GM23248 (cell line): ENCODE measurements around the gene GREM1. TPM values are rescaled to one million over a fixed set of nuclear protein-coding genes. Genes with fewer than 3 reads are reported as not detected.

Experiments used
- DNase-seq: peaks from one replicate; pipeline ENCODE4 v3.0.0-alpha.2; 2015
- H2AFZ ChIP-seq: fragments of 200-600 bp; sonication (generic); 2 replicates; pipeline ENCODE4 v1.6.1; 2016; ENCODE audit warnings: antibody characterized with exemption
- H3F3A ChIP-seq: fragments of 200-600 bp; sonication (generic); 2 replicates; pipeline ENCODE4 v1.6.1; 2016; ENCODE audit warnings: mild to moderate bottlenecking, antibody characterized with exemption, mixed run types; ENCODE audit not compliant: insufficient read depth
- H3K27ac ChIP-seq: fragments of 200-600 bp; sonication (generic); 2 replicates; pipeline ENCODE4 v1.5.1; 2016; ENCODE audit warnings: mild to moderate bottlenecking
- H3K27me3 ChIP-seq: fragments of 200-600 bp; sonication (generic); replicated peaks from 2 replicates; pipeline ENCODE4 v1.6.1; 2016; ENCODE audit warnings: mild to moderate bottlenecking; ENCODE audit not compliant: insufficient read depth
- H3K36me3 ChIP-seq: fragments of 200-600 bp; sonication (generic); 2 replicates; pipeline ENCODE4 v1.6.1; 2016; ENCODE audit warnings: low read depth, mild to moderate bottlenecking
- H3K4me1 ChIP-seq: fragments of 200-600 bp; sonication (generic); 2 replicates; pipeline ENCODE4 v1.6.1; 2016; ENCODE audit warnings: mild to moderate bottlenecking; ENCODE audit not compliant: insufficient read depth
- H3K4me2 ChIP-seq: fragments of 200-600 bp; sonication (generic); one replicate; pipeline ENCODE4 v1.6.1; 2016; ENCODE audit warnings: mild to moderate bottlenecking; ENCODE audit not compliant: unreplicated experiment
- H3K4me3 ChIP-seq: fragments of 200-600 bp; sonication (generic); 2 replicates; pipeline ENCODE4 v1.5.1; 2016; ENCODE audit warnings: mild to moderate bottlenecking
- H3K79me2 ChIP-seq: fragments of 200-600 bp; sonication (generic); 2 replicates; pipeline ENCODE4 v1.6.1; 2016; ENCODE audit warnings: mild to moderate bottlenecking; ENCODE audit not compliant: insufficient read depth
- H3K9ac ChIP-seq: fragments of 200-600 bp; sonication (generic); 2 replicates; pipeline ENCODE4 v1.6.1; 2016; ENCODE audit warnings: mild to moderate bottlenecking
- H3K9me2 ChIP-seq: fragments of 200-600 bp; sonication (generic); 2 replicates; pipeline ENCODE4 v1.6.1; 2016; ENCODE audit warnings: mixed run types, mild to moderate bottlenecking, moderate library complexity; ENCODE audit not compliant: insufficient read depth
- H3K9me3 ChIP-seq: fragments of 200-600 bp; sonication (generic); one replicate; pipeline ENCODE4 v1.6.1; 2017; ENCODE audit warnings: low read depth
- H4K20me1 ChIP-seq: fragments of 200-600 bp; sonication (generic); 2 replicates; pipeline ENCODE4 v1.6.0; 2016; ENCODE audit not compliant: insufficient read depth
- EZH2 ChIP-seq: fragments of 200-600 bp; sonication (generic); IDR thresholded peaks from 2 replicates; pipeline ENCODE4 v1.6.1; 2018; ENCODE audit warnings: antibody characterized with exemption, mild to moderate bottlenecking; ENCODE audit not compliant: insufficient read depth, poor library complexity, severe bottlenecking
- EZH2phosphoT487 ChIP-seq: fragments of 200-600 bp; sonication (generic); IDR thresholded peaks from 2 replicates; pipeline ENCODE4 v1.6.1; 2018; ENCODE audit warnings: antibody characterized with exemption, moderate library complexity, mild to moderate bottlenecking, low read depth; ENCODE audit not compliant: insufficient read depth
- WGBS, 2 experiments: methylation state at CpG; one replicate each; pipeline ENCODE4 v1.1.6; 2015 to 2017; ENCODE audit warnings: low lambda C conversion rate in 2 of 2, low coverage in 1 of 2; ENCODE audit errors: missing lambda C conversion rate in 2 of 2; 5-methylcytosine and 5-hydroxymethylcytosine counted together
- in situ Hi-C: fragments of 300-500 bp; cut with MboI; formaldehyde crosslinking; loops from 2 replicates; pipeline ENCODE4 v1.15.0; 2020
- polyA plus RNA-seq: library from polyadenylated mRNA; unstranded; fragments of >200 nt; fragmentation: Nextera tagmentation; extraction: Ambion mirVana; gene quantifications from 2 replicates; pipeline ENCODE4 v1.2.1, GENCODE V29; 2016
- total RNA-seq: library from RNA; depleted of rRNA; stranded (reverse); fragments of >200 nt; shearing (Covaris generic); gene quantifications from 2 replicates; pipeline ENCODE4 v1.2.3, GENCODE V29; 2014

GREM1 gene
- total and polyA plus RNA-seq, 2 experiments from 2014 or later, result 584 to 1,005 TPM

GRCh38 chr15:32767236-32767635 is 49.4 kb downstream of the GREM1 start:
- TF ChIP-seq EZH2phosphoT487, result no peak
- TF ChIP-seq EZH2, result no peak
- Histone ChIP-seq H4K20me1 (no peaks in the 10 kb centered on the region), H3K9me3 (no peaks in the 10 kb centered on the region), H3K79me2 (no peaks in the 10 kb centered on the region), H3K36me3 (no peaks in the 10 kb centered on the region), H3K4me2 (no peak overlapping the region), H3K4me1 (peaks cover 6% of the 10 kb centered on the region), H3K27me3 (no peaks in the 10 kb centered on the region), H3K9me2 (no peaks in the 10 kb centered on the region), H2AFZ (no peak overlapping the region), H3K9ac (no peak overlapping the region), H3F3A (no peaks in the 10 kb centered on the region), H3K4me3 (no peak overlapping the region), H3K27ac (no peak overlapping the region)
- 97 to 100% methylated on average over 1 of the region's 1 CpG for WGBS, 2 experiments
- DNase-seq, result no peak
- in situ Hi-C loops, result no loop called here

GRCh38 chr15:32774022-32774421 is 56.2 kb downstream of the GREM1 start:
- H3K9me3 ChIP-seq, result peaks cover 4% of the 10 kb centered on the region
- H2AFZ ChIP-seq, result no peak overlapping the region
- H3F3A ChIP-seq, result peaks cover 45% of the 10 kb centered on the region
- H3K4me3 ChIP-seq, result 0 out of 2 replicates have a peak overlapping the region, but pooled peaks have one; percentile 11
- H3K27me3 ChIP-seq, result no peaks in the 10 kb centered on the region
- TF ChIP-seq EZH2 (no peak), EZH2phosphoT487 (0 out of 2 replicates have a peak, but pooled peaks have one; percentile 74)
- 5 to 7% methylated on average over 4 of the region's 4 CpGs for WGBS, 2 experiments
- H3K36me3 ChIP-seq, result no peaks in the 10 kb centered on the region; the same call in 1 of the 2 replicates
- 0 out of 2 replicates have a peak, but pooled peaks cover 4% of the 10 kb centered on the region for H3K79me2 ChIP-seq
- no peaks in the 10 kb centered on the region for H4K20me1 ChIP-seq
- in situ Hi-C loops, result no loop called here
- H3K9ac ChIP-seq, result peak overlapping the region; percentile 77
- peak overlapping the region; percentile 56 for H3K4me2 ChIP-seq
- H3K27ac ChIP-seq, result peak overlapping the region; percentile 97
- H3K4me1 ChIP-seq, result peaks cover 37% of the 10 kb centered on the region
- DNase-seq, result peak; percentile 98
- H3K9me2 ChIP-seq, result no peaks in the 10 kb centered on the region

GRCh38 chr15:32775103-32775502 is 57.3 kb downstream of the GREM1 start:
- peaks cover 45% of the 10 kb centered on the region for H3F3A ChIP-seq
- H3K27ac ChIP-seq, result peak overlapping the region; percentile 97
- no peak overlapping the region for H3K4me3 ChIP-seq
- no peaks in the 10 kb centered on the region; the same call in 1 of the 2 replicates for H3K36me3 ChIP-seq
- no peaks in the 10 kb centered on the region for H4K20me1 ChIP-seq
- H3K9me2 ChIP-seq, result no peaks in the 10 kb centered on the region
- 79 to 82% methylated on average over 3 of the region's 3 CpGs for WGBS, 2 experiments
- H3K9ac ChIP-seq, result 0 out of 2 replicates have a peak overlapping the region, but pooled peaks have one; percentile 77
- in situ Hi-C loops, result no loop called here
- no peak for DNase-seq
- 0 out of 2 replicates have a peak, but pooled peaks cover 4% of the 10 kb centered on the region for H3K79me2 ChIP-seq
- TF ChIP-seq EZH2, result no peak
- TF ChIP-seq EZH2phosphoT487, result no peak
- H3K9me3 ChIP-seq, result peaks cover 6% of the 10 kb centered on the region
- no peaks in the 10 kb centered on the region for H3K27me3 ChIP-seq
- peaks cover 37% of the 10 kb centered on the region for H3K4me1 ChIP-seq
- H3K4me2 ChIP-seq, result peak overlapping the region; percentile 56
- H2AFZ ChIP-seq, result no peak overlapping the region

GRCh38 chr15:32778391-32779176 is 60.8 kb downstream of the GREM1 start:
- Histone ChIP-seq H3K4me1 (peaks cover 33% of the 10 kb centered on the region), H3K9me2 (no peaks in the 10 kb centered on the region), H3K27me3 (no peaks in the 10 kb centered on the region), H3K9me3 (peaks cover 6% of the 10 kb centered on the region), H3K79me2 (no peaks in the 10 kb centered on the region), H3K36me3 (no peaks in the 10 kb centered on the region; the same call in 1 of the 2 replicates), H2AFZ (no peak overlapping the region), H3K4me3 (no peak overlapping the region), H4K20me1 (no peaks in the 10 kb centered on the region), H3K27ac (no peak overlapping the region), H3F3A (peaks cover 33% of the 10 kb centered on the region), H3K4me2 (no peak overlapping the region), H3K9ac (no peak overlapping the region)
- in situ Hi-C loops, result no loop called here
- WGBS, 2 experiments, result 92 to 97% methylated on average over 4 of the region's 4 CpGs
- no peak for DNase-seq
- no peak for TF ChIP-seq EZH2
